Parathyroid adenoma (tissue), 2 donors: Measurements from ENCODE around the gene ATRN.

Source experiments
- H2AFZ ChIP-seq: fragments of 300-600 bp; sonication (generic); one replicate; pipeline ENCODE4 v1.7.0; 2017; ENCODE audit warnings: antibody characterized with exemption, mild to moderate bottlenecking
- H3K27ac ChIP-seq: fragments of 300-600 bp; sonication (generic); one replicate; pipeline ENCODE4 v1.7.0; 2017
- H3K27me3 ChIP-seq: fragments of 300-600 bp; sonication (generic); one replicate; pipeline ENCODE4 v1.7.0; 2017; ENCODE audit warnings: low read length; ENCODE audit not compliant: control insufficient read depth, insufficient read depth
- H3K36me3 ChIP-seq: fragments of 300-600 bp; sonication (generic); one replicate; pipeline ENCODE4 v1.7.0; 2017; ENCODE audit warnings: low read length; ENCODE audit not compliant: control insufficient read depth, insufficient read depth
- H3K4me1 ChIP-seq: fragments of 300-600 bp; sonication (generic); one replicate; pipeline ENCODE4 v1.7.0; 2017; ENCODE audit warnings: control low read depth
- H3K4me2 ChIP-seq: fragments of 300-600 bp; sonication (generic); one replicate; pipeline ENCODE4 v1.7.0; 2017; ENCODE audit warnings: low read length
- H3K4me3 ChIP-seq: fragments of 300-600 bp; sonication (generic); one replicate; pipeline ENCODE4 v1.7.0; 2017; ENCODE audit warnings: low read depth, low read length
- H3K79me2 ChIP-seq: fragments of 300-600 bp; sonication (generic); one replicate; pipeline ENCODE4 v1.7.0; 2017; ENCODE audit warnings: control low read depth
- H3K9ac ChIP-seq: fragments of 300-600 bp; sonication (generic); one replicate; pipeline ENCODE4 v1.7.0; 2017; ENCODE audit warnings: mild to moderate bottlenecking
- H3K9me3 ChIP-seq: fragments of 300-600 bp; sonication (generic); one replicate; pipeline ENCODE4 v1.7.0; 2017; ENCODE audit warnings: low read length; ENCODE audit not compliant: control insufficient read depth
- CTCF ChIP-seq: fragments of 300-600 bp; sonication (generic); IDR thresholded peaks from one replicate; pipeline ENCODE4 v1.7.0; 2017; ENCODE audit warnings: antibody characterized with exemption, mild to moderate bottlenecking
- donor health status: primary hyperparathyroidism.

ATRN gene

GRCh38 chr20:3431109-3431508 lies 39.7 kb upstream of the ATRN start:
- no peaks in the 10 kb centered on the region for H3K79me2 ChIP-seq
- no peaks in the 10 kb centered on the region for H3K27me3 ChIP-seq
- no peak for TF ChIP-seq CTCF
- H3K36me3 ChIP-seq: no peaks in the 10 kb centered on the region
- no peak overlapping the region for H2AFZ ChIP-seq
- no peak overlapping the region for H3K4me2 ChIP-seq
- H3K9ac ChIP-seq: no peak overlapping the region
- no peak overlapping the region for H3K4me3 ChIP-seq
- no peaks in the 10 kb centered on the region for H3K9me3 ChIP-seq
- H3K4me1 ChIP-seq: peaks cover 4% of the 10 kb centered on the region
- H3K27ac ChIP-seq: no peak overlapping the region

DNA sequence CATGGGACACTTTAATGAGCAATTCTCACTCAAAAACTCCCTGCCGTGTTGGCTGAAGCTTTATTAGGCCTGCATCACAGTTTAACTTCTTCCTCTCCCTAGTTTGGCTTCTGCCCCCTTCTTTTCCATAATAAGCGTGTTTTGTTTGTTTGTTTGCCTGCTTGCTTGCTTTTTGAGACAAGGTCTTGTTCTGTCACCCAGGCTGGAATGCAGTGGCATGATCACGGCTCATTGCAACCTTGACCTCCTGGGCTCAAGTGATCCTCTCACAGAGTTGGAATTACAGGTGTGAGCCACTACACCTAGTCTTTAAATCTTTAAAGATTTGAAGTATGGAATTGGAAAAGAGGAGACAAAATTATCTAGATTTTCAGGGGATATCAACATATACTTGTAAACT lies 38.0 kb upstream of the ATRN start:
- Histone ChIP-seq H3K4me2 (no peak overlapping the region), H3K27ac (no peak overlapping the region), H2AFZ (peak overlapping the region; percentile 44), H3K27me3 (no peaks in the 10 kb centered on the region), H3K9me3 (no peaks in the 10 kb centered on the region), H3K4me3 (no peak overlapping the region), H3K79me2 (no peaks in the 10 kb centered on the region), H3K9ac (no peak overlapping the region), H3K4me1 (peaks cover 4% of the 10 kb centered on the region), H3K36me3 (no peaks in the 10 kb centered on the region)
- TF ChIP-seq CTCF: no peak

DNA sequence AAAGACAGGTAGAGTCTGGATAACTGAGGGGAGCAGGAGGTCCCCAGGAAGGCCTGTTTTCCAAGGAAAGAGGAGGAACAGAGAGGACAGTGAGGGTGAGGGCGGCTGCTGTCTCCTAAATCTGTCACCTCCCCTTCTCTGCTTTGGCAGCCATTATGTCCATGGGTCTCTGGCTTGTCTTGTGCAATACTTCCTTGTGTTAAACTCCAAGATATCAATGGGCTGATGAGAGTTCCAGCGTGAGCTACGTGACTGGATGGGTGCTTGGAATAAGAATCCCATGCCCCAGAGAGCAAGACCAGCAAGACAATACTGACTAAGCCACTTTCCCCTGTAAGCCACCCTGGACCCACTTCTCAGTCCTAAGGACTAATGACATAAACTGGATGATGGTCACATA lies 37.1 kb upstream of the ATRN start:
- H3K4me1 ChIP-seq: peaks cover 4% of the 10 kb centered on the region
- no peak overlapping the region for H3K4me3 ChIP-seq
- no peak overlapping the region for H3K9ac ChIP-seq
- H3K27me3 ChIP-seq: no peaks in the 10 kb centered on the region
- no peaks in the 10 kb centered on the region for H3K9me3 ChIP-seq
- no peak overlapping the region for H3K4me2 ChIP-seq
- no peaks in the 10 kb centered on the region for H3K79me2 ChIP-seq
- no peak for TF ChIP-seq CTCF
- no peaks in the 10 kb centered on the region for H3K36me3 ChIP-seq
- no peak overlapping the region for H3K27ac ChIP-seq
- H2AFZ ChIP-seq: no peak overlapping the region

- no peaks in the 10 kb centered on the region for H3K27me3 ChIP-seq
- H3K79me2 ChIP-seq: no peaks in the 10 kb centered on the region
- H3K27ac ChIP-seq: no peak overlapping the region
- TF ChIP-seq CTCF: no peak
- no peak overlapping the region for H3K4me2 ChIP-seq
- H3K36me3 ChIP-seq: no peaks in the 10 kb centered on the region
- H3K9ac ChIP-seq: no peak overlapping the region
- H3K4me1 ChIP-seq: peaks cover 4% of the 10 kb centered on the region
- no peak overlapping the region for H3K4me3 ChIP-seq
- no peaks in the 10 kb centered on the region for H3K9me3 ChIP-seq
- no peak overlapping the region for H2AFZ ChIP-seq
Observed at GRCh38 chr20:3434232-3434631, 36.6 kb upstream of the ATRN start.

GRCh38 chr20:3436864-3437574 lies 33.8 kb upstream of the ATRN start:
- no peak overlapping the region for H3K27ac ChIP-seq
- no peak overlapping the region for H2AFZ ChIP-seq
- no peaks in the 10 kb centered on the region for H3K27me3 ChIP-seq
- no peaks in the 10 kb centered on the region for H3K79me2 ChIP-seq
- peaks cover 4% of the 10 kb centered on the region for H3K4me1 ChIP-seq
- H3K4me3 ChIP-seq: no peak overlapping the region
- no peak overlapping the region for H3K4me2 ChIP-seq
- H3K9me3 ChIP-seq: no peaks in the 10 kb centered on the region
- TF ChIP-seq CTCF: no peak
- no peak overlapping the region for H3K9ac ChIP-seq
- no peaks in the 10 kb centered on the region for H3K36me3 ChIP-seq
